GM20000 (cell line): ENCODE data around the gene POU5F1.

Experiments used
- DNase-seq: peaks from one replicate; pipeline ENCODE4 v3.0.0; 2012; ENCODE audit warnings: low spot score
- CTCF ChIP-seq: IDR thresholded peaks from 2 replicates; pipeline ENCODE4 v1.5.1; 2012; ENCODE audit warnings: mild to moderate bottlenecking, control low read depth; ENCODE audit errors: extremely low read depth, missing control alignments

Gene POU5F1

DNA sequence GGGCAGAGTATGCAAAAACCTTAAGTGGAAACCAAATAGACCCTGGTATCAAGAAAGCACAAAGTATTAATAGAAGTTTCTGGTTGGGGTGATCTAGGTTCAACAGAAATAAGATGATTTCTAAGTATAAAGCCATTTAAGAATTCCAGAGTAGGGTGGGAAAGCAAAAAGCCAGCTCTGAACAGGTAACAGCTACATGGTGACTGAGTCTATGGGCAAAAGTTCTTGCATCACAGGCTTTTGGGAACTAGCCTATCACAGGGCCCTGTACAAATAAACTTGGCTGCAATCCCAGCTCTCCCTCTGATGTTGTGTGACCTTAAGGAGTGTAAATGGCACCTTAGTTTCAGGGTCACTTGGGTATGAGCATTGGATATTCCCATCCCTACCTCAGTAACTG lies 6.6 kb downstream of the POU5F1 start:
- no peak for DNase-seq
- TF ChIP-seq CTCF = no peak

DNA sequence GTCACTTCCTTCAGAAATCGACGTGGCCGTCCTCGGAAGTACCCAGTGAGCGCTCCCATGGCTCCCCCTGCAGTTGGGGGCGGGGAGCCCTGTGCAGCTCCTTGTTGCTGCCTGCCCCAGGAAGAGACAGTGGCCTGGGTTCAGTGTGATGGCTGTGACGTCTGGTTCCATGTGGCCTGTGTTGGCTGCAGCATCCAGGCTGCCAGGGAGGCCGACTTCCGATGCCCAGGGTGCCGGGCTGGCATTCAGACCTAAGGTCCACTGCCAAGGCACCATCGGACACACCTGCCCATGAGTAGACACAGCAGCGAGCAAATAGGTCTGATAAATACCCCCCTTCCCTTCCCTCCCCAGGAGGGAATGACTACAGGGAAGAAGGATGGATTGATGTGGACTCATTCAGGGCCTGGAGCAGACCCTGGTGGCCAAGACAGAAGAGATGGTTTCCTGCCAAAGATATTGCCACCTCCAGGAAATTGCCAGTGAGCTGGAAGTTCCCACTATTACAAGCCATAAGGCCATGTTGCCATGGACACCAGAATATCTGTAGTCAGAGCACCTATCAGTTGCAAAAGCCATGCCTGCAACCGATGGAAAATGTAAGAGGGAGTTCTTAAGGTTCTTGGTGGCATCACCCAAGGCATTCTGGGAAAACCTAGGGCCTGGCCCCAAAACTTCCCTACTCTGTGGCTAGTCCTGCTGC lies 7.9 kb downstream of the POU5F1 start:
- DNase-seq = no peak
- no peak for TF ChIP-seq CTCF

DNA sequence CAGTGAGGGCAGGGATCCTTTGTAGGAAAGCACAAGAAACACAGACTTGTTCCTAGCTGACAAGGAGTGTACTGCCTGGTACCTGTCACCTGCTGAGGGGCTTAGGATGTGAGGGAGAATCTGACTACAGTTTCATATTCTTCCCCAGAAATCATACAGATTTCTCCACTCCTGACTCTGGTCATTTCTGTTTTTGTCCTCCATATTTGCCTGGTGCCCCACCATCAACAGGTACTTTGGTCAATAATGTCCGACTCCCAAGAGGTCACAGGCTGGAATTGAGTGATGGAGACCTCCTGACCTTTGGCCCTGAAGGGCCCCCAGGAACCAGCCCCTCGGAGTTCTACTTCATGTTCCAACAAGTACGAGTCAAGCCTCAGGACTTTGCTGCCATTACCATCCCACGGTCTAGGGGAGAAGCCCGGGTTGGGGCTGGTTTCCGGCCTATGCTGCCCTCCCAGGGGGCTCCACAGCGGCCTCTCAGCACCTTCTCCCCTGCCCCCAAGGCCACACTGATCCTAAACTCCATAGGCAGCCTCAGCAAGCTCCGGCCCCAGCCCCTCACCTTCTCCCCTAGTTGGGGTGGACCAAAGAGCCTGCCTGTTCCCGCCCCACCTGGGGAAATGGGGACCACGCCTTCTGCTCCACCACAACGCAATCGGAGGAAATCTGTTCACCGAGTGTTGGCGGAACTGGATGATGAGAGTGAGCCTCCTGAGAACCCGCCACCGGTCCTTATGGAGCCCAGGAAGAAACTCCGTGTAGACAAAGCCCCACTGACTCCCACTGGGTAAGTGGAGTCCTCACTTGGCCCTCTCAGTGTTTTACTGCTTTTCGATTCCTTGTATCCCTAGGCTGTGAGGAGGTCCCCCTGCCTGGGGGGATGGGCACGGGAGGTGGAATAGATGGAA lies 9.0 kb downstream of the POU5F1 start:
- DNase-seq = no peak
- no peak for TF ChIP-seq CTCF

GRCh38 chr6:31158863-31159855 lies 11.3 kb downstream of the POU5F1 start:
- DNase-seq = no peak
- no peak for TF ChIP-seq CTCF

DNA sequence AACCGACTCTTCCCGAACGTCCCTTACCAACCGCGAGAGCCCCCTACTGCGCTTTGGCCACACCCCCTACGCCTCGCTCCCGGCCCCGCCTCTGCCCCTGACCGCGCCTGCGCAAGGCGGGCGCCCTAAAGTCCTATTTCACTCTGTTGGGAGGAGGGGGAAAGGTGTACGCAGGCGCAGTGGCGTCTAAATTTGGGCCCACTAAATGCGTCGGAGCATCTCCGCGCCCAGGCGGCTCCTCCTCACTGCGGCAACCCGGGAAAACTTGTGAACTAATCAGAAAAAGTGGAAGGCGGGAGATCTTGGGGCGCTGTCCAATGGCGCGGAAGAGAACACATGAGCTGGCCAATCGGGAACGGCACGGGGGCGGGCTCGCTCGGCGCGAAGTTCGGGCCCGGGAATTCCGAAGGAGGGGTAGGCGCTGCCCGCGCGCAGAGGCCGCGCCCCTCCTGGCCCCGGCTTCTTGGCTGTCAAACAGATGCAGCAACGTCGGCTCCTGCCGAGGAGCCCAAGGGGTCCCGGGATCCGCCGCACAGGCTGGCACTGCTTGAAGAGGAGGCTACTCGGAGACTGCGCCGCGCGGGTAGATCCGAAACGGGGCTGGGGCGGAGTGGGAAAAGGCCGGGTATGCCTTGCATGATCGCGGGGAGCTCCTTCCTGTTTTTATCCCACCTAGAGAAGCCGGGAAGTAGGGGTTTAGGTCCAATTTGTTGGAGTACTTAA lies 12.2 kb downstream of the POU5F1 start, which contains the start of gene TCF19:
Gene TCF19, plus strand, starts transcription at position 450 of the 723 bp plus-strand sequence. CDS start 881 bp downstream, outside the sequence.
- peak; percentile 99 for DNase-seq
- no peak for TF ChIP-seq CTCF

DNA sequence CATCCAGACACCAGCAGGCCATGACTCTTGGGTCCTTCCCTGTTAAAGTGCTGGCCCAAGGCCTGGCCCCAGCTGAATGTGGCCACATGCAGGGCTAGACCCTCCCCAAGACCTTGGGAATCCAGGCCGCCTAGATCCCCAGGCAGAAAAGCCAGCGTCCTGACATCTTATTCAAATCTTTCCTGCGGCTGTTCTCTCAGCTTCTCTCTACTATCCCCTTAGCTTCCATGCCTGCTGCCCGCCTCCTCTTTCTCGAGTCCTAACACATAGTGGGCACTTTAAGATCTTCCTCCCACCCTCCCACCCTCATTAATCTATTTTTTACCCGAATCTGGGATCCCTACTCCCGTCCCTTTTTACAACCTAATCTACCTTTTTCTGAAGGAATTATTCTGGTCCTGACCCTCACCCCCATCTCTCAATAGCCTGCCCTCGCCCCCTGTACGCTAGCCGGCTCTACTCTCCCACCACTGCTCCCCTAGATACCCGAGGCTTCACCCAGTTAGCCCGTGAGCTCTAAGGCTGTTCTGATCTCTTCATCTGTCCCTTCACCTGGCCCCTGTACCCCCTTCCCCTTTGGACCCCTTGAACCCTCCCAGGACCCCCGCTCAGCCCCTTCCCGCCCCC lies 12.9 kb downstream of the POU5F1 start, which contains the start of gene CCHCR1:
Gene CCHCR1, minus strand, starts transcription at position 290 of the 627 bp plus-strand sequence. Its CDS starts 202 bp downstream, at position 88.
- no peak for TF ChIP-seq CTCF
- DNase-seq = no peak
